Spleen (tissue), 11 donors: ENCODE data around the gene SLC25A1. TPM values are rescaled to one million over a fixed set of nuclear protein-coding genes. Genes with fewer than 3 reads are reported as not detected.

Experiments used
- DNase-seq: peaks from one replicate; pipeline ENCODE4 v3.0.0-alpha.2; 2020
- H3K27ac ChIP-seq, 8 donors: fragments of 200-600 bp; sonication (generic) in 7 of 8; 1 replicate in 4 of 8; 2 replicates in 4 of 8; pipeline versions ENCODE4 v1.5.0 to v1.8.0; 2016 to 2021; ENCODE audit warnings: inconsistent platforms in 4 of 8, mild to moderate bottlenecking in 4 of 8, moderate library complexity in 1 of 8
- H3K27me3 ChIP-seq, 7 donors: fragments of 200-600 bp; sonication (generic) in 6 of 7; replicated peaks in 1 of 7; 1 replicate in 4 of 7; 2 replicates in 3 of 7; pipeline versions ENCODE4 v1.5.0 to v1.8.0; 2016 to 2021; ENCODE audit warnings: inconsistent platforms in 3 of 7, mild to moderate bottlenecking in 1 of 7
- H3K36me3 ChIP-seq, 6 donors: fragments of 200-600 bp; sonication (generic) in 5 of 6; 1 replicate in 4 of 6; 2 replicates in 2 of 6; pipeline versions ENCODE4 v1.5.0 to v1.8.0; 2016 to 2021; ENCODE audit warnings: inconsistent platforms in 2 of 6
- H3K4me1 ChIP-seq, 6 donors: fragments of 200-600 bp; sonication (generic) in 5 of 6; 1 replicate in 3 of 6; 2 replicates in 3 of 6; pipeline versions ENCODE4 v1.5.0 to v1.8.0; 2016 to 2021; ENCODE audit warnings: inconsistent platforms in 3 of 6
- H3K4me3 ChIP-seq, 8 donors: fragments of 200-600 bp; sonication (generic) in 7 of 8; 1 replicate in 4 of 8; 2 replicates in 4 of 8; pipeline versions ENCODE4 v1.5.0 to v1.8.0; 2016 to 2021; ENCODE audit warnings: inconsistent platforms in 4 of 8, mild to moderate bottlenecking in 4 of 8, moderate library complexity in 2 of 8
- H3K9me3 ChIP-seq, 8 donors: fragments of 200-600 bp; sonication (generic) in 7 of 8; 1 replicate in 4 of 8; 2 replicates in 4 of 8; pipeline versions ENCODE4 v1.5.0 to v1.8.0; 2016 to 2021; ENCODE audit warnings: inconsistent platforms in 4 of 8
- CTCF ChIP-seq, 11 experiments: fragments of 200-600 bp in 7 of 11; fragments of 450-650 bp in 4 of 11; sonication (generic) in 4 of 11; IDR thresholded peaks in 8 of 11; conservative IDR thresholded peaks in 3 of 11; 1 replicate in 7 of 11; 2 replicates in 4 of 11; pipeline versions ENCODE4 v1.4.0 to v1.8.0; 2016 to 2021; ENCODE audit warnings: antibody characterized with exemption in 11 of 11, inconsistent platforms in 4 of 11, mild to moderate bottlenecking in 1 of 11
- POLR2A ChIP-seq, 3 donors: fragments of 450-650 bp; IDR thresholded peaks; one replicate each; pipeline ENCODE4 v1.5.1; 2017; ENCODE audit warnings: antibody characterized with exemption in 3 of 3, mild to moderate bottlenecking in 1 of 3
- POLR2AphosphoS5 ChIP-seq, 3 donors: sonication (generic); formaldehyde crosslinking; IDR thresholded peaks; one replicate each; pipeline ENCODE4 v1.5.1; 2017; ENCODE audit warnings: antibody characterized with exemption in 3 of 3
- WGBS, 5 donors: extraction: QIAGEN DNeasy Blood & Tissue Kit in 3 of 5; methylation state at CpG; one replicate each; pipeline versions ENCODE4 v1.1.5 to v1.1.7; 2013 to 2018; 5-methylcytosine and 5-hydroxymethylcytosine counted together
- intact Hi-C: fragments of 100-400 bp; cut with DNase I; formaldehyde crosslinking; loops from one replicate; pipeline ENCODE4 v1.15.0; 2023; ENCODE audit warnings: low total_unique reads
- polyA plus RNA-seq, 3 donors: library from polyadenylated mRNA; stranded (reverse); fragments of 200-250 nt; gene quantifications; one replicate each; pipeline ENCODE4 v1.2.1, GENCODE V29; 2013
- total RNA-seq, 7 donors: library from RNA; depleted of rRNA in 3 of 7; stranded (reverse); fragments of >200 nt in 3 of 7; fragmentation: NEBNext Ultra II Directional in 4 of 7; extraction: Animal tissue kit (Norgen Biotek cat#: 25700) in 4 of 7; gene quantifications; one replicate each; pipeline versions ENCODE4 v1.1.0 to v1.2.1, GENCODE V29; 2016 to 2021
- donor health status: healthy with polysubstance abuse.
- donor health status: DM: no; HTN: no; CAD: no; lungs with moderate emphysema.
- donor health status: DM: no; HTN: no; CAD: no.
- donor health status: Bipolar disorder and iron deficiency.
- donor health status: healthy.
- donor health status: DM: no; HTN: no; CAD: no.
- donor health status: DM: yes; HTN: yes; CAD: no.

Gene SLC25A1
- total and polyA plus RNA-seq, 10 donors, result 23.5 to 59.7 (median 35.9) TPM

- peaks cover 31 to 60% (median 56%) of the 10 kb centered on the region in 6 donors for H3K4me1 ChIP-seq
- intact Hi-C loops, result loop anchor here (10.0 kb wide), 1 partner anchor 65 kb away; no protein-coding TSS in a partner anchor
- TF ChIP-seq POLR2AphosphoS5 (IDR thresholded peaks at IDR 0.05) (no peak), POLR2A (IDR thresholded peaks at IDR 0.05) (no peak), CTCF (IDR thresholded peaks at IDR 0.05 in 8 of 11, conservative IDR thresholded peaks at IDR 0.05 in 3 of 11) (no peak)
- peak; percentile 75 for DNase-seq
- H3K27ac ChIP-seq, result no peak overlapping the region
- no peaks in the 10 kb centered on the region for H3K36me3 ChIP-seq
- H3K4me3 ChIP-seq, result peak overlapping the region in 6 of 8 donors; percentile 11 to 94 (median 19)
- WGBS, 5 donors, result 48 to 74% (median 58%) methylated on average over 3 to 7 of the region's 7 CpGs
- peaks cover 0 to 3% (median 0%) of the 10 kb centered on the region in 8 donors for H3K9me3 ChIP-seq
- peaks cover 0 to 61% (median 28%) of the 10 kb centered on the region in 7 donors for H3K27me3 ChIP-seq
These were observed 8.6 kb downstream of the SLC25A1 start for GRCh38 chr22:19169947-19170318.

GRCh38 chr22:19169002-19169946, 9.3 kb downstream of the SLC25A1 start:
- WGBS, 5 donors, result 6 to 13% (median 8%) methylated on average over 39 to 57 of the region's 58 CpGs

GRCh38 chr22:19168088-19168890, 10.2 kb downstream of the SLC25A1 start:
- DNase-seq, result no peak
- Histone ChIP-seq H3K27me3 (peaks cover 0 to 77% (median 28%) of the 10 kb centered on the region in 7 donors), H3K4me1 (peaks cover 15 to 43% (median 39%) of the 10 kb centered on the region in 6 donors), H3K36me3 (no peaks in the 10 kb centered on the region), H3K27ac (no peak overlapping the region), H3K9me3 (peaks cover 0 to 12% (median 5%) of the 10 kb centered on the region in 8 donors), H3K4me3 (no peak overlapping the region)
- intact Hi-C loops, result loop anchor here (10.0 kb wide), 1 partner anchor 63 kb away; no protein-coding TSS in a partner anchor
- TF ChIP-seq POLR2A (IDR thresholded peaks at IDR 0.05) (no peak), CTCF (IDR thresholded peaks at IDR 0.05 in 8 of 11, conservative IDR thresholded peaks at IDR 0.05 in 3 of 11) (no peak), POLR2AphosphoS5 (IDR thresholded peaks at IDR 0.05) (no peak)
- WGBS, 5 donors, result 71 to 79% (median 75%) methylated on average over 17 of the region's 17 CpGs

More at GRCh38 chr22:19169002-19169946, 9.3 kb downstream of the SLC25A1 start:
- Histone ChIP-seq H3K27me3 (peaks cover 0 to 67% (median 28%) of the 10 kb centered on the region in 7 donors), H3K36me3 (no peaks in the 10 kb centered on the region), H3K9me3 (peaks cover 0 to 9% (median 3%) of the 10 kb centered on the region in 8 donors), H3K27ac (no peak overlapping the region), H3K4me3 (peak overlapping the region; percentile 4 to 94 (median 19)), H3K4me1 (peaks cover 25 to 53% (median 49%) of the 10 kb centered on the region in 6 donors)
- no peak for DNase-seq
- TF ChIP-seq POLR2AphosphoS5 (IDR thresholded peaks at IDR 0.05) (peak in 1 of 3 donors; percentile 14), CTCF (IDR thresholded peaks at IDR 0.05 in 8 of 11, conservative IDR thresholded peaks at IDR 0.05 in 3 of 11) (no peak), POLR2A (IDR thresholded peaks at IDR 0.05) (no peak)
- intact Hi-C loops, result loop anchor here (10.0 kb wide), 1 partner anchor 64 kb away; no protein-coding TSS in a partner anchor
